HepG2 (cell line): Measurements from ENCODE around the gene PRRT1B. TPM values are rescaled to one million over a fixed set of nuclear protein-coding genes. Genes with fewer than 3 reads are reported as not detected.
A peak's percentile ranks its signal among the peaks of the same experiment; 100 is the strongest.

ENCODE experiments used
- DZIP1 ChIP-seq: sonication (generic); formaldehyde crosslinking; IDR thresholded peaks from 2 replicates; pipeline ENCODE4 v1.5.0; 2020; ENCODE audit warnings: mild to moderate bottlenecking, missing genetic modification reagents
- GLI4 ChIP-seq: sonication (generic); formaldehyde crosslinking; IDR thresholded peaks from 2 replicates; pipeline ENCODE4 v1.5.1; 2020; ENCODE audit warnings: missing genetic modification reagents, mild to moderate bottlenecking, moderate library complexity, borderline replicate concordance
- HOXD1 ChIP-seq: sonication (generic); formaldehyde crosslinking; IDR thresholded peaks from 2 replicates; pipeline ENCODE4 v1.5.0; 2020; ENCODE audit warnings: missing genetic modification reagents
- KLF9 ChIP-seq: IDR thresholded peaks from 2 replicates; pipeline ENCODE4 v1.6.1; 2016; ENCODE audit warnings: low read depth
- NFE2 ChIP-seq: sonication (generic); formaldehyde crosslinking; IDR thresholded peaks from 2 replicates; pipeline ENCODE4 v1.4.0; 2020; ENCODE audit warnings: missing genetic modification reagents
- PHF8 ChIP-seq: sonication (generic); formaldehyde crosslinking; IDR thresholded peaks from 2 replicates; pipeline ENCODE4 v1.5.0; 2020; ENCODE audit warnings: missing genetic modification reagents
- SKIL ChIP-seq: sonication (generic); formaldehyde crosslinking; IDR thresholded peaks from 2 replicates; pipeline ENCODE4 v1.8.0; 2022; ENCODE audit warnings: missing genetic modification reagents, mild to moderate bottlenecking, moderate library complexity, borderline replicate concordance
- SNAI1 ChIP-seq: sonication (generic); formaldehyde crosslinking; IDR thresholded peaks from 2 replicates; pipeline ENCODE4 v1.5.0; 2020; ENCODE audit warnings: mild to moderate bottlenecking, missing genetic modification reagents, borderline replicate concordance
- TFDP2 ChIP-seq: sonication (generic); formaldehyde crosslinking; IDR thresholded peaks from 2 replicates; pipeline ENCODE4 v1.4.0; 2020; ENCODE audit warnings: missing genetic modification reagents
- TGIF2 ChIP-seq: IDR thresholded peaks from 2 replicates; pipeline ENCODE4 v1.6.1; 2016; ENCODE audit warnings: control low read depth, missing compliant biosample characterization
- U2AF2 ChIP-seq: fragments of 200-400 bp; formaldehyde crosslinking; IDR thresholded peaks from 2 replicates; pipeline ENCODE4 v1.6.1; 2017; ENCODE audit warnings: low read depth, mild to moderate bottlenecking, low read length
- ZBTB39 ChIP-seq: sonication (generic); formaldehyde crosslinking; IDR thresholded peaks from 2 replicates; pipeline ENCODE4 v1.5.0; 2020; ENCODE audit warnings: missing genetic modification reagents
- ZGPAT ChIP-seq: IDR thresholded peaks from 2 replicates; pipeline ENCODE4 v1.6.1; 2016; ENCODE audit warnings: mild to moderate bottlenecking
- ZNF512 ChIP-seq: sonication (generic); formaldehyde crosslinking; IDR thresholded peaks from 2 replicates; pipeline ENCODE4 v1.4.0; 2020; ENCODE audit warnings: mild to moderate bottlenecking, missing genetic modification reagents
- ZNF670 ChIP-seq: sonication (generic); formaldehyde crosslinking; IDR thresholded peaks from 2 replicates; pipeline ENCODE4 v1.8.0; 2022; ENCODE audit warnings: mild to moderate bottlenecking, missing genetic modification reagents, borderline replicate concordance
- ZNF761 ChIP-seq: sonication (generic); formaldehyde crosslinking; conservative IDR thresholded peaks from 2 replicates; pipeline ENCODE4 v1.4.0; 2020; ENCODE audit warnings: mild to moderate bottlenecking, missing genetic modification reagents
- ZNF781 ChIP-seq: sonication (generic); formaldehyde crosslinking; IDR thresholded peaks from 2 replicates; pipeline ENCODE4 v1.5.1; 2020; ENCODE audit warnings: borderline replicate concordance, mild to moderate bottlenecking, missing genetic modification reagents; ENCODE audit errors: not compliant biosample characterization
- polyA plus RNA-seq, 8 experiments: library from polyadenylated mRNA; depleted of rRNA in 3 of 8; stranded (reverse) in 7 of 8; unstranded in 1 of 8; fragments of >200 nt; fragmentation: Illumina TruSeq in 4 of 8; extraction: Trizol in 4 of 8; gene quantifications; 2 replicates each; pipeline versions ENCODE4 v1.2.1 to v1.2.3, GENCODE V29; 2011 to 2016; ENCODE audit warnings: low read depth in 4 of 8, missing spikeins in 1 of 8, mixed read lengths in 1 of 8; ENCODE audit not compliant: insufficient read depth in 1 of 8
- total RNA-seq, 5 experiments: library from RNA; depleted of rRNA; stranded (reverse); fragments of >200 nt; fragmentation: Illumina TruSeq; extraction: Trizol; gene quantifications; 2 replicates each; pipeline ENCODE4 v1.2.3, GENCODE V29; 2016; ENCODE audit warnings: low read depth in 1 of 5

Gene PRRT1B
- total and polyA plus RNA-seq, 2 of the 13 experiments (the other 11 are each of a cell fraction or from before 2014, with no cell fraction given) = not detected

- TF ChIP-seq HOXD1 = no peak
- TF ChIP-seq NFE2 (CRISPR knock-in tag) = no peak
- no peak for TF ChIP-seq SNAI1 (CRISPR knock-in tag)
- peak; percentile 30; the same call in 1 of the 2 replicates for TF ChIP-seq ZBTB39 (CRISPR knock-in tag)
- TF ChIP-seq SKIL (CRISPR knock-in tag) = peak; percentile 92
- no peak for TF ChIP-seq U2AF2
- TF ChIP-seq PHF8 (CRISPR knock-in tag) = 0 out of 2 replicates have a peak, but pooled peaks have one; percentile 23
- peak; percentile 63; the same call in 1 of the 2 replicates for TF ChIP-seq GLI4
- no peak for TF ChIP-seq DZIP1
- no peak; the same call in 1 of the 2 replicates for TF ChIP-seq ZNF761 (CRISPR knock-in tag)
- TF ChIP-seq TGIF2 (CRISPR knock-in tag) = no peak
- TF ChIP-seq KLF9 (CRISPR knock-in tag) = no peak
- no peak for TF ChIP-seq ZNF512 (CRISPR knock-in tag)
- peak; percentile 55; the same call in 1 of the 2 replicates for TF ChIP-seq TFDP2
- TF ChIP-seq ZGPAT (CRISPR knock-in tag) = peak; percentile 78; the same call in 1 of the 2 replicates
- TF ChIP-seq ZNF781 (CRISPR knock-in tag) = no peak
- 0 out of 2 replicates have a peak, but pooled peaks have one; percentile 66 for TF ChIP-seq ZNF670 (CRISPR knock-in tag)
Measured at GRCh38 chr9:131545003-131545785, at the start of gene PRRT1B (continued).
